Left lung (tissue), 10 donors: Measurements from ENCODE around the gene POPDC3. TPM values are rescaled to one million over a fixed set of nuclear protein-coding genes. Genes with fewer than 3 reads are reported as not detected.

Experiments
- ATAC-seq: fragments of 200-7000 bp; cut with Tn5 transposase; one replicate; pipeline ENCODE4 v1.9.1; 2020; ENCODE audit warnings: moderate library complexity
- DNase-seq, 4 donors: peaks; one replicate each; pipeline ENCODE4 v3.0.0-alpha.2; 2013 to 2020
- H3K27ac ChIP-seq, 2 donors: fragments of 200-600 bp; sonication (generic) in 1 of 2; one replicate each; pipeline versions ENCODE4 v1.5.0 to v1.8.0; 2020 to 2021
- H3K27me3 ChIP-seq, 2 donors: fragments of 200-600 bp; sonication (generic) in 1 of 2; one replicate each; pipeline versions ENCODE4 v1.5.0 to v1.8.0; 2020 to 2021
- H3K36me3 ChIP-seq, 2 donors: fragments of 200-600 bp; sonication (generic) in 1 of 2; one replicate each; pipeline versions ENCODE4 v1.5.0 to v1.8.0; 2020 to 2021
- H3K4me1 ChIP-seq, 2 donors: fragments of 200-600 bp; one replicate each; pipeline ENCODE4 v1.8.0; 2021
- H3K4me3 ChIP-seq, 2 donors: fragments of 200-600 bp; sonication (generic) in 1 of 2; one replicate each; pipeline versions ENCODE4 v1.5.0 to v1.8.0; 2020 to 2021; ENCODE audit warnings: mild to moderate bottlenecking in 1 of 2
- H3K9me3 ChIP-seq, 2 donors: fragments of 200-600 bp; sonication (generic) in 1 of 2; one replicate each; pipeline versions ENCODE4 v1.5.0 to v1.8.0; 2020 to 2021
- CTCF ChIP-seq, 2 donors: fragments of 200-600 bp; sonication (generic) in 1 of 2; IDR thresholded peaks; one replicate each; pipeline versions ENCODE4 v1.5.0 to v1.8.0; 2021; ENCODE audit warnings: antibody characterized with exemption in 2 of 2
- intact Hi-C, 2 donors: fragments of 100-400 bp; cut with DNase I; formaldehyde crosslinking; loops; one replicate each; pipeline versions ENCODE4 v1.11.2 to v1.14.2; 2022
- polyA plus RNA-seq, 6 donors: library from polyadenylated mRNA; unstranded; fragments of 120-200 nt; gene quantifications; one replicate each; pipeline ENCODE4 v1.2.1, GENCODE V29; 2013; ENCODE audit not compliant: insufficient read length in 6 of 6
- total RNA-seq, 2 donors: library from RNA; stranded (reverse); fragmentation: NEBNext Ultra II Directional; extraction: Animal tissue kit (Norgen Biotek cat#: 25700); gene quantifications; one replicate each; pipeline ENCODE4 v1.2.1, GENCODE V29; 2021
- donor health status: DM: no; HTN: yes; CAD: no.
- donor health status: DM: no; HTN: no; CAD: no.

POPDC3 gene
- total and polyA plus RNA-seq, 8 donors, result 0.41 to 1.1 (median 0.90) TPM

GRCh38 chr6:105120570-105120969 is 59.2 kb downstream of the POPDC3 start:
- TF ChIP-seq CTCF (IDR thresholded peaks at IDR 0.05), result no peak
- intact Hi-C loops, result no loop called here
- no peak for ATAC-seq
- no peaks in the 10 kb centered on the region for H3K36me3 ChIP-seq
- no peaks in the 10 kb centered on the region for H3K9me3 ChIP-seq
- H3K27me3 ChIP-seq, result no peaks in the 10 kb centered on the region
- no peak for DNase-seq
- H3K27ac ChIP-seq, result no peak overlapping the region
- H3K4me1 ChIP-seq, result no peaks in the 10 kb centered on the region
- no peak overlapping the region for H3K4me3 ChIP-seq

GRCh38 chr6:105116150-105116549 is 63.7 kb downstream of the POPDC3 start:
- intact Hi-C loops, result no loop called here
- H3K4me3 ChIP-seq, result no peak overlapping the region
- H3K27me3 ChIP-seq, result no peaks in the 10 kb centered on the region
- DNase-seq (no peak), ATAC-seq (no peak)
- no peak for TF ChIP-seq CTCF (IDR thresholded peaks at IDR 0.05)
- no peaks in the 10 kb centered on the region for H3K4me1 ChIP-seq
- H3K36me3 ChIP-seq, result no peaks in the 10 kb centered on the region
- H3K27ac ChIP-seq, result no peak overlapping the region
- H3K9me3 ChIP-seq, result no peaks in the 10 kb centered on the region

GRCh38 chr6:105113422-105113821 is 66.4 kb downstream of the POPDC3 start:
- intact Hi-C loops, result no loop called here
- ATAC-seq (no peak), DNase-seq (no peak)
- no peaks in the 10 kb centered on the region for H3K27me3 ChIP-seq
- no peak overlapping the region for H3K4me3 ChIP-seq
- no peaks in the 10 kb centered on the region for H3K4me1 ChIP-seq
- no peaks in the 10 kb centered on the region for H3K36me3 ChIP-seq
- TF ChIP-seq CTCF (IDR thresholded peaks at IDR 0.05), result no peak
- H3K9me3 ChIP-seq, result no peaks in the 10 kb centered on the region
- H3K27ac ChIP-seq, result no peak overlapping the region

GRCh38 chr6:105112577-105112976 is 67.2 kb downstream of the POPDC3 start:
- ATAC-seq, result no peak
- no peak for TF ChIP-seq CTCF (IDR thresholded peaks at IDR 0.05)
- intact Hi-C loops, result no loop called here
- DNase-seq, result no peak
- Histone ChIP-seq H3K27me3 (no peaks in the 10 kb centered on the region), H3K4me1 (no peaks in the 10 kb centered on the region), H3K27ac (no peak overlapping the region), H3K36me3 (no peaks in the 10 kb centered on the region), H3K9me3 (no peaks in the 10 kb centered on the region), H3K4me3 (no peak overlapping the region)

GRCh38 chr6:105111871-105112270 is 67.9 kb downstream of the POPDC3 start:
- TF ChIP-seq CTCF (IDR thresholded peaks at IDR 0.05), result no peak
- no peak overlapping the region for H3K27ac ChIP-seq
- H3K4me1 ChIP-seq, result no peaks in the 10 kb centered on the region
- H3K4me3 ChIP-seq, result no peak overlapping the region
- DNase-seq (no peak), ATAC-seq (no peak)
- H3K27me3 ChIP-seq, result no peaks in the 10 kb centered on the region
- intact Hi-C loops, result no loop called here
- H3K9me3 ChIP-seq, result no peaks in the 10 kb centered on the region
- no peaks in the 10 kb centered on the region for H3K36me3 ChIP-seq
